Psoas muscle (tissue), 8 donors: Measurements from ENCODE around the gene CLCN2. TPM values are rescaled to one million over a fixed set of nuclear protein-coding genes. Genes with fewer than 3 reads are reported as not detected.

Experiments
- ATAC-seq, 4 donors: fragments of 200-7000 bp; cut with Tn5 transposase; one replicate each; pipeline ENCODE4 v1.9.1; 2020; ENCODE audit warnings: moderate library complexity in 3 of 4, mild to moderate bottlenecking in 2 of 4
- DNase-seq, 2 donors: peaks; one replicate each; pipeline ENCODE4 v3.0.0-alpha.2; 2020
- H3K27ac ChIP-seq: fragments of 200-600 bp; one replicate; pipeline ENCODE4 v1.8.0; 2022
- H3K27me3 ChIP-seq, 3 donors: fragments of 200-600 bp in 1 of 3; one replicate each; pipeline versions ENCODE4 v1.6.1 to v1.8.0; 2013 to 2022; ENCODE audit warnings: low read length in 2 of 3, mild to moderate bottlenecking in 2 of 3, moderate library complexity in 1 of 3; ENCODE audit not compliant: insufficient read depth in 3 of 3
- H3K36me3 ChIP-seq, 2 donors: fragments of 200-600 bp in 1 of 2; one replicate each; pipeline versions ENCODE4 v1.6.1 to v1.8.0; 2013 to 2022; ENCODE audit warnings: low read depth in 1 of 2, mild to moderate bottlenecking in 1 of 2, moderate library complexity in 1 of 2; ENCODE audit not compliant: insufficient read depth in 1 of 2
- H3K4me1 ChIP-seq: fragments of 200-600 bp; one replicate; pipeline ENCODE4 v1.8.0; 2022
- H3K4me3 ChIP-seq: fragments of 200-600 bp; one replicate; pipeline ENCODE4 v1.8.0; 2022; ENCODE audit warnings: mild to moderate bottlenecking
- H3K9me3 ChIP-seq: fragments of 200-600 bp; one replicate; pipeline ENCODE4 v1.8.0; 2022
- WGBS, 3 donors: extraction: QIAGEN DNeasy Blood & Tissue Kit; methylation state at CpG; one replicate each; pipeline versions ENCODE4 v1.1.6 to v1.1.7; 2013; 5-methylcytosine and 5-hydroxymethylcytosine counted together
- intact Hi-C, 2 donors: fragments of 100-400 bp; cut with DNase I; formaldehyde crosslinking; loops; one replicate each; pipeline versions ENCODE4 v1.11.0 to v1.14.2; 2022
- polyA plus RNA-seq, 3 donors: library from polyadenylated mRNA; stranded (reverse); fragments of 200-250 nt; gene quantifications; one replicate each; pipeline ENCODE4 v1.2.3, GENCODE V29; 2013
- total RNA-seq, 4 donors: library from RNA; stranded (reverse); fragmentation: NEBNext Ultra II Directional in 2 of 4; extraction: Animal tissue kit (Norgen Biotek cat#: 25700) in 2 of 4; gene quantifications; one replicate each; pipeline versions ENCODE4 v1.2.1 to v1.2.4, GENCODE V29; 2021 to 2023
- TF ChIP-seq, protein P1 (sequence below): fragments of 200-600 bp; IDR thresholded peaks from one replicate; pipeline ENCODE4 v1.8.0; 2022; ENCODE audit warnings: antibody characterized with exemption
- donor health status: healthy with polysubstance abuse.
- donor health status: DM: no; HTN: no; CAD: no; lungs with moderate emphysema.
- donor health status: Bipolar disorder and iron deficiency.
- donor health status: healthy.
- donor health status: DM: yes; HTN: yes; CAD: no.
- donor health status: DM: no; HTN: no; CAD: no.
- donor health status: DM: no; HTN: no; CAD: no.
- donor health status: DM: yes; HTN: yes; CAD: no.

CLCN2 gene
- total and polyA plus RNA-seq, 7 donors = 0.64 to 2.8 (median 1.6) TPM

DNA sequence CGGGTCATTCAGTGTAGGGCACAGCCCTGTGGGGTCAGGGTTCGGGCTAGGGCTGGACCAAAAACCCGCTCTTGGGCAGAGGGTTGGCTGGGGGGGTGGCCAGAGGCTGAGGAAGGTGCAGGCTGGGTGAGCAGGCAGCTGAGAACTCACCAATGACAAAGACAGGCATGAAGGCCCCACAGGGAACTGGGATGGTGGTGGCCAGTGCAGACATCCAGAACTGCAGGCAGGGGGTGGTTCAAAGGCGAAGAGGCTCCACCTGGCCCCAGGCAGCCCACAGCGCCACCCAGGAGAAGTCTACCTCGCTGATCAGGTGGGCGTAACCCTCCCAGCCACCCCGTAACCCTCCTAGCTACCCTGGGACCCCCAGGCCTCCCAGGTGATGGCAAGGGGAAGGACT, 6.7 kb downstream of the CLCN2 start:
- no peaks in the 10 kb centered on the region for H3K4me1 ChIP-seq
- H3K9me3 ChIP-seq = no peaks in the 10 kb centered on the region
- 80 to 84% (median 82%) methylated on average over 8 of the region's 8 CpGs for WGBS, 3 donors
- ATAC-seq (peak in 1 of 4 donors; percentile 8), DNase-seq (no peak)
- H3K4me3 ChIP-seq = no peak overlapping the region
- H3K36me3 ChIP-seq = peaks cover 0 to 10% of the 10 kb centered on the region in 2 donors
- TF ChIP-seq, protein P1, sequence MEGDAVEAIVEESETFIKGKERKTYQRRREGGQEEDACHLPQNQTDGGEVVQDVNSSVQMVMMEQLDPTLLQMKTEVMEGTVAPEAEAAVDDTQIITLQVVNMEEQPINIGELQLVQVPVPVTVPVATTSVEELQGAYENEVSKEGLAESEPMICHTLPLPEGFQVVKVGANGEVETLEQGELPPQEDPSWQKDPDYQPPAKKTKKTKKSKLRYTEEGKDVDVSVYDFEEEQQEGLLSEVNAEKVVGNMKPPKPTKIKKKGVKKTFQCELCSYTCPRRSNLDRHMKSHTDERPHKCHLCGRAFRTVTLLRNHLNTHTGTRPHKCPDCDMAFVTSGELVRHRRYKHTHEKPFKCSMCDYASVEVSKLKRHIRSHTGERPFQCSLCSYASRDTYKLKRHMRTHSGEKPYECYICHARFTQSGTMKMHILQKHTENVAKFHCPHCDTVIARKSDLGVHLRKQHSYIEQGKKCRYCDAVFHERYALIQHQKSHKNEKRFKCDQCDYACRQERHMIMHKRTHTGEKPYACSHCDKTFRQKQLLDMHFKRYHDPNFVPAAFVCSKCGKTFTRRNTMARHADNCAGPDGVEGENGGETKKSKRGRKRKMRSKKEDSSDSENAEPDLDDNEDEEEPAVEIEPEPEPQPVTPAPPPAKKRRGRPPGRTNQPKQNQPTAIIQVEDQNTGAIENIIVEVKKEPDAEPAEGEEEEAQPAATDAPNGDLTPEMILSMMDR = no peak
- intact Hi-C loops = no loop called here
- H3K27me3 ChIP-seq = no peaks in the 10 kb centered on the region
- no peak overlapping the region for H3K27ac ChIP-seq

DNA sequence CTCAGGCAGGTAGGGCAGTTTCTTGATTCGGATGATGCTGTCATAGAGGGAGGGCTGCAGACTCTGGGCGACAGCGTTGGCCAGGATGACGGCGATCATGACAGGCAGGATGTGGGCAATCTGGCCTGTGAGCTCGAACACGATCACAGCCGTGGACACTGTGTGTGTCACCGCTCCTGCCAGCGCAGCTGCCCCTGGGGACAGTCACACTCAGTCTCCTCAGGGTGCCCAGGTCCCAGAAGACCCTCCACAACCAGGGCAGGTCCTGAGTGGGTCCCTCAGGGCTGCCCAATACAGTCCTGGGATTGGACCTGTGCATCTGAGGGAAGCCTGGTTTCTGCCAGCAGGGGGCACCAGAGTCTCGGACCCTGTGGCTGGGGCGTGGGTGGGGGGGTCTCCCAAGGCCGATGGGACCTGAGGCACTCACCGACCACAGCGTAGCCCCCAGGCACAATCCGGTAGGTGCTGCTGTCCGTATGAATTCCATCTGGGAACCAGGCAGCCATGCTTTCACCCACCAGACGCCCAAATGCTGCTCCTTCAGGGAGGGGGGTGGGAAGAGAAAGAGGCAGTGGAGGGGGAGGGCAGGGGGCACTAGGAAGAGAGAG, 7.2 kb downstream of the CLCN2 start:
- no peaks in the 10 kb centered on the region for H3K9me3 ChIP-seq
- H3K36me3 ChIP-seq = peaks cover 0 to 10% of the 10 kb centered on the region in 2 donors
- no peak overlapping the region for H3K4me3 ChIP-seq
- 50 to 58% (median 57%) methylated on average over 17 to 18 of the region's 18 CpGs for WGBS, 3 donors
- no peak overlapping the region for H3K27ac ChIP-seq
- DNase-seq = peak in 1 of 2 donors; percentile 58
- peak; percentile 43 to 71 (median 55) for ATAC-seq
- TF ChIP-seq, protein P1 = peak; percentile 56
- H3K4me1 ChIP-seq = no peaks in the 10 kb centered on the region
- intact Hi-C loops = no loop called here
- no peaks in the 10 kb centered on the region for H3K27me3 ChIP-seq

DNA sequence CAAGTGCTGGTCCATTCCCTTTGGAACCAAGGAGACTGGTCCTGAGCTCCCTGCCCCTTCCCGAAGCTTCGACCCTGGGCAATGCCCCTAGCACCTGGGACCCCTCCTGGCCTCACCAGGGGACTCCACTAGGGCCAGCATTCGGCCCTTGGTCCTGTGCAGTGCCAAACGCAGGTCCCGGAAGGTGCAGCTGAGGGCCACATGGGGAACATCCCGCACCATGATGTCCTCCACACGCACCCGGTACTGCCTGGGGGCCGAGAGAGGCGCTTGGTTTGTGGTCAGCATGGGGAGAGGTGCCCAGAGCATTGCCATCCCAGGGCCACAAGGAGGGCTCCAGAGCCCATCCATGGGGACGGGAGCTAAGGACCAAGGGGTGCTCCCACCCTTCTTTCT, 7.9 kb downstream of the CLCN2 start:
- H3K9me3 ChIP-seq = no peaks in the 10 kb centered on the region
- H3K4me3 ChIP-seq = no peak overlapping the region
- ATAC-seq = no peak
- H3K27me3 ChIP-seq = no peaks in the 10 kb centered on the region
- no peak overlapping the region for H3K27ac ChIP-seq
- WGBS, 3 donors = 88 to 96% (median 93%) methylated on average over 11 of the region's 11 CpGs
- H3K36me3 ChIP-seq = peaks cover 0 to 10% of the 10 kb centered on the region in 2 donors
- no peaks in the 10 kb centered on the region for H3K4me1 ChIP-seq
- intact Hi-C loops = no loop called here
- TF ChIP-seq, protein P1 = no peak
- no peak for DNase-seq

DNA sequence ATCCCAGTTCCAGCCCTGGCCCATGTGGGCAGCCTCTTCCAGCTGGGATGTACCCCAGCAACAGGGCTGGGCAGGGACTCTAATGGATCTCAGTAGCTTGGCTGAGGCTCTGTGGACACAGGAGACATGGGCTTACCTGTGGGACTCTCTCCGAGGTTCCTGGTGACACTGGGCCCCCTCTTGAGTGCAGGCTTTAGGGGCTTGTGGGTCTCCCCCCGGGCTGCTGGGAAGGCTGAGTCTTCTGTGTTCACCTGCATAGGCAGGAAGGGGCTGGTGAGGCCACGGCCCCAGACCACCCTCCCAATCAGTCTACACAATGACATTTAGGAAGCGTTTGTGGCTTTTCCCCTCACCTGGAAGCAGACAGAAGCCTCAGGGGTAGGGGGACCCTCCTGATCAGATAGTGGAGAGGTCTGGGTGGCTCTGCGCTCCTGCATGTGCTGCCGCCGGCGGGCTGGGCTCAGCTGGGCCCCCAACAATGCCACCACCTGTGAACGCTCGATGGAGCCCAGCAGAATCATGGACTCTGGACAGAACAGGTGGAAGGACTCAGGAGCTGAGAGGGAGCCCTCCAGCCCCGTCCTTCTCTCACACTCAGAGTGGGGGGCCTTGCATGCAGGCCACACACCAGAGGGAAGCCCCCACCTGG, 8.4 kb downstream of the CLCN2 start:
- Histone ChIP-seq H3K9me3 (no peaks in the 10 kb centered on the region), H3K4me1 (no peaks in the 10 kb centered on the region), H3K27me3 (no peaks in the 10 kb centered on the region), H3K27ac (no peak overlapping the region), H3K4me3 (no peak overlapping the region), H3K36me3 (peaks cover 0 to 10% of the 10 kb centered on the region in 2 donors)
- intact Hi-C loops = no loop called here
- TF ChIP-seq, protein P1 = no peak
- ATAC-seq (no peak), DNase-seq (peak in 1 of 2 donors; percentile 23)
- WGBS, 3 donors = 81 to 90% (median 86%) methylated on average over 9 to 11 of the region's 11 CpGs
